HuH-7.5 (cell line): ENCODE results near the gene ATP5IF1.

Experiments
- DNase-seq: peaks from one replicate; pipeline ENCODE4 v3.0.0; 2011; ENCODE audit warnings: low spot score

ATP5IF1 gene

DNA sequence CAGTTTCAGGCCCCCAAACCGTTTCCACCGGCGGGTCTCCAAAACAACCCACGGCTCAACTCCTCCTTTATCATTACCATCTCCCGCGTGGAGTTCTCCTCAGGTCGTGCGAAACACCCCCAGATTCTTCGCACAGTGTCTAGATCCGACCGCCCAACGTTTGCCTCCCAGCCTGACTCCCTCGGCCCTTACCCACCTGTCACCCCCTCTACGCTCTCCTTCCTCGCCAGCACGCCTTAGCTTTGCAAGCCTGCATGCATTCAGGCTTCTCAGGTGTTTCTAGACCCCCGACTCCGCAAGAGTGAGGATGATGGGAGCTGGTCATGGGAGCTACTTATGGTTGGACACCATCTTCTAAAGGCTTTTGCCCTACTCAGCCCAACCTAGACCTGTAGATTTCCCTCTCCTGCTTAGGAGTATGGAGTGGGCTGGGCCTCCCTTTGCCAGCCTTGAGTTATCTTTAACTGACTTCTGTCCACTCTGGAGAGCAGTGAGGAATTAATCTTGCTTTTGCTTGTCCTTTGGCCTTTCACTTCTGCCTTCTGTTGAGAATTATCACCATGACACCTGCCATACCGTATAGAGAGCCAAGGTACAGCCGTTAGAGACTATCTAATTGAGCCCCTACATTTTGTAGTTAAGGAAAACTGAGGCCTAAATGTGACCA, 865 bp downstream of the ATP5IF1 start:
- DNase-seq: no peak

DNA sequence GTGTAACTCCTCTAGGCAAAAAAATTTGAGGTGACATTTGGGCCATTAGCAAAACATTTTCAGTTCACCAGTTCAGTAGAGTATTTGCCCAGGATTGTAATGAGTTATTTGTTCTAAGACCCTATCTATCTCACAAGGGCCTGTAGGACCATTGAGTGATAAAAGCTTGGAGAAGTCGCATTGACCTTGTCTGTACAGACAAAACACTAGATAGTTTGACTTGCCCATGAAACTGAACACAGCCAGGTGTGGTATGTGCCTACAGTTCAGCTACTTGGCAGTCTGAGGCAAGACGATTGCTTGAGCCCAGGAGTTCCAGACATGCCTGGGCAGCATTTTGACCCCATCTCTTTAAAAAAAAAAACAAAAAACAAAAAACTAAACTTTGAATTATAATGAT, 3.1 kb downstream of the ATP5IF1 start:
- no peak for DNase-seq

DNA sequence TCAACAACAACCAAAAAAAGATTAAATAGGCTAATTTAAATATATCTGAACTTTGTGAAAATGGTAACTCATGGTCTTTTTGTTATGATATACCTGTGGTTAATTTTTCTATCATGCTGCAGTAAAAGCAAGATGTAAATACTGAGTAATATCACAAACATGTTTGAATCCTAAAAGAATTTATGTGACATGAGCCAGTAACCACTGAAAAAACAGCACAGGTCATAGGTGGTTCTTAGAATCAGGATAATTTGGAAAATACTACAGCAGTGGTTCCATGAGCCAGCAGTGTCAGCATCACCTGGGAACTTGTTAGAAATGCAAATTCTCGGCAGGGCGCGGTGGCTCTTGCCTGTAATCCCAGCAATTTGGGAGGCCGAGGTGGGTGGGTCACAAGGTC, 4.1 kb downstream of the ATP5IF1 start:
- DNase-seq: no peak

DNA sequence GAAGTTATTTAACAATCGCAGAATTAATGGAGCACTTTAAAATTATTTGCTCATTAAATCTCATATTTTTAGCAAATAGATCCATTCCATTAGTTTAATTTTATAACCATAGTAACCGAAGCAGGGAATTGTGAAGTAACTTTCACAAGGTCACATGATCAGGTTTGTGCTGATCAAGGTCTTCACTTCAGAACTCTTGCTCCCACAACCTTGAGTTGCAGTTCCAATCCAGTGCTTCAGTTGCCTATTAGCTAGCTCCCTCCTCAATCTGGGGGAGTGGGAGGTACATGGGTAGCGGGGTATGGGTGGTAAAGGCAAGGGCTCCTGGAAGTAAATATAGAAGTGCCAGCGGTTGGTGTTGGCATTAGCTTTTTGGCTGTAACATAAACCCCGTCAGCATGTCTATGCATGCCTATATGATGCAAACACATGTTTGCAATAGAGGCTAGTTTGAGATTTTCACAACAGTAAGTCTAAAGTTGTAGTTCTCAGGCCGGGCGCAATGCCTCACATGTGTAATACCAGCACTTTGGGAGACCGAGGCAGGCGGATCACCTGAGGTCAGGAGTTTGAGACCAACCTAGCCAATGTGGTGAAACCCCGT, 5.8 kb downstream of the ATP5IF1 start:
- DNase-seq: no peak

DNA sequence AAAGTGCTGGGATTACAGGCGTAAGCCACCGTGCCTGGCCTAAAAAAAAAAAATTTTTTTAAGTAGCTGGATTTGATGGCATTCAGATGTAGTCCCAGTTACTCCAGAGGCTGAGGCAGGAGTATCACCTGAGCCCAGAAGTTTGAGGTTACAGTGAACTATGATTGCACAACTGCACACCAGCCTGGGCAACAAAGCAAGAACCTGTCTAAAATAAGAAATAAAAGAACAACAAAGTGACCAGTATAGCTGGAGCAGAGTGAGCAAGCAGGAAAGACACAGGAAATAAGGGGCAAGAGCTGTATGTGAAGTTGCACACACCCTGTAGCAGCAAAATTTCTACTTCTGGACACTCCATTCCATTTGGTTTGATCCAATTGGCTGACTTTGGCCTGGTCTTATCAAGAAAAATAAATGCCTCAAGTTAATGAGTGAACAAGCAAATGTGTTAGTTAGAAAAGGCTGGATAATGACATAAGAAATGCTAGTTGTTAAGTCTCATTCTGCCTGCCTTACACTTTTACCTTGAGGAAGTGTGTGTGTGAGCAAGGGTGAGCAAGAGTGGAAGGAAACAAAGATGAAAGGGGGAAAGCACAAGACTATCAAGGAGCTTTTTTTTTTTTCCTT, 7.9 kb downstream of the ATP5IF1 start:
- no peak for DNase-seq

DNA sequence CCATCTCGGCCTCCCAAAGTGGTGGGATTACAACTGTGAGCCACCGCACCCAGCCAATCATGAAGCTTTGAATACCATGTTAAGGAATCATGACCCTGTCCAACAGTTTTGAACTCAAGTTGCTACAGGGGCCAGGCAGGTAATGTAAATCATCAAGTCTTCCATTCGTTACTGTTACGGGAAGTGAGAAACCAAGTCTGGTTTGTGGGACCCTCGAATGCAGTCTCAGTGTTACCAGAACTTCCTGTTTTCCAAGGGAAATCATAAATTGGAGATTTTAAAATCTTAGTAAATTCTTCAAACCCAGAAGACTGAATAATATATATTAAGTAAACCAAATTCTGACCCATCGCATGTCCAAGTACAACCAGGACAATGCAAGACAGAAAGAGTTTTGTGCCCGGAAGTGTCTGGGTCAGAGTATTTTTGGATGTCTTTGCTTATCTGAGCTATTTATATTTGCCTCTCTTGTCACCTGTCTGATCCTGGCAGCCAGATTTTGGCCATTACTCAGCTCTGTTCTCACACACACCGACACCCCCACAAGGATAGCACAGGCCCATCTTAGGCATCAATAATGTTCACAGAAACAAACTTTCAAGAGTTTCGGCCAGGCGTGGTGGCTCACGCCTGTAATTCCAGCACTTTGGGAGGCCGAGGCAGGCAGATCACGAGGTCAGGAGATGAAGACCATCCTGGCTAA, 8.8 kb downstream of the ATP5IF1 start:
- DNase-seq: no peak

DNA sequence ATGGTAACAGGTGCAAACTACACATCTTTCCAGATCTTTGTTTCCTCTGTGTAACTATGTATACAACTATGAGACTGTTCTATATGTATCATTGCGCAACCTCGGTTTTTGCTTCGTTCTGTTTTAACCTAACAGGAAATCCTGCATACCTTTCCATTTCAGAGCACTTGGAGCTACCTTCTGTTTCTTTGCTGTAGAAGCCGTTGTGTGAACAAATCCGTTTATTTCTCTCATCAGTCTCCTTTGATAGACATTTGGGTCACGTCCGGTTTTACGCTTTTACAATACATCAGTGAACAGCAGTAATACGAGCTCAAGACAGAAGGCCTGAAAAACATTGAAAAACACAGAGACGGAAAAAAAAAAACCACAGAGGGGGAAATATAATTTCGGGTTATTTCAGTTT, 10.5 kb downstream of the ATP5IF1 start:
- no peak for DNase-seq

DNA sequence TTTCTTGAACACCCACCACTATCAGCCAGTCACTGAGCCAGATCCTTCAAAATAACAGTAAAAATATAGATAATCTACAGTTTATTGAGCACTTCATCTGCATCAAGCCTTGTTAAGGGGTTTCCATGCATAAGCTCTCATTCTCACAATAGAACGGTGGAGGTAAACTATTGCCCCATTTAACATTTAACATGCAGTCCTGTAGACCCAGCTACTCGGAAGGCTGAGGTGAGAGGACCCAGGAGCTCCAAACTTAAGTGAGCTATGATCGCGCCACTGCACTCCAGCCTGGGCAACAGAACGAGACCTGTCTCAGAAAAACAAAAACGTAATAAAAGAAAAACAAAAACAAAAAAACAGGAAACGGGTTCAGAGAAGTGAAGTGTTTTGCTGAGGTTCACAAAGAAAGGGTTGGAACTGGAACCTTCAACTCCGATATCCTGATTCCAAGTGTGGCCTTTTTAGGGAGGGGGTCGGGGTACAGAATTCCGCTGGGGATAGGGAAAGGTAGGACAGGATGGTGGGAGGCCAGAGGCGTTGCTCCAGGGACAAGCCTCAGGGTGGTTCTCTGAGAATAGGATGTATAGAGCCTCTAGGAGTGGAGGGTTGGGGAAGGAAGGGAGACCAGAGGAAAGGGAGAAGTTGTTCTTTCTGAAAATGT, 11.8 kb downstream of the ATP5IF1 start:
- DNase-seq: no peak

DNA sequence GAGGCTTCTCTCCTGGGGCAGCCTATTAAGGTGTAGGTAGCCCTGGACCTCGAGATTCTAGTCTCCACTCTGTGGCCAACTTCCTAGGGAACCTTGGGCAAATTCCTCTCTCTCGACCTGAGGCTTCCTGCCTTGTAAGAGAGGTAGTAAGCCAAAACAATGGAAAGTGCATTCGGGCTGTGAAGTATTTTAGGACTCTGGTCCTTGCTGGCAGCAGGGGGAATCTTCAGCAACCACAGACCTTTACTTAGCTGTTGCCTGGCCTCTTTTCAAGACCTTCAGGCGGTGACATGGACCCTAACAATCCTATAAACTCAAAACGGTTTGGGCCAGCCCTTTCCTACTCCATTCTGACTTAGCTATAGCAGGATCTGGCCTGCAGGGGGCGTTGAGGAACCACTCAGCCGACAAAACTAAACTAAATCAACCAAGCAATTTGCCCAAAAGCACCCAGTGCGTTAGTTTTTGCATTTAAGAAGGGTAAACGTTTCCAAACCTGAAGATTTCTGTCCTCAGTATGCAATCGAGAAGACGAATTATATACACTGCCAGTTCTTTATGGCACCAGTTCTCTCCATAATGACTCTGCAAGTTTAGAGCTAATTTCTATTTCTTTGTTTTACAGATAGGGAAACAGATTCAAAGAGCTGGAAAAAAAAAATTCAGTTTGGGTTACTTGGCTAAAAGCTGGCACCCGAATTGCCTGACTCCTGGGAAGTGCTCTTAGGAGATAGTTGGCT, 12.5 kb downstream of the ATP5IF1 start:
- peak; percentile 40 for DNase-seq

DNA sequence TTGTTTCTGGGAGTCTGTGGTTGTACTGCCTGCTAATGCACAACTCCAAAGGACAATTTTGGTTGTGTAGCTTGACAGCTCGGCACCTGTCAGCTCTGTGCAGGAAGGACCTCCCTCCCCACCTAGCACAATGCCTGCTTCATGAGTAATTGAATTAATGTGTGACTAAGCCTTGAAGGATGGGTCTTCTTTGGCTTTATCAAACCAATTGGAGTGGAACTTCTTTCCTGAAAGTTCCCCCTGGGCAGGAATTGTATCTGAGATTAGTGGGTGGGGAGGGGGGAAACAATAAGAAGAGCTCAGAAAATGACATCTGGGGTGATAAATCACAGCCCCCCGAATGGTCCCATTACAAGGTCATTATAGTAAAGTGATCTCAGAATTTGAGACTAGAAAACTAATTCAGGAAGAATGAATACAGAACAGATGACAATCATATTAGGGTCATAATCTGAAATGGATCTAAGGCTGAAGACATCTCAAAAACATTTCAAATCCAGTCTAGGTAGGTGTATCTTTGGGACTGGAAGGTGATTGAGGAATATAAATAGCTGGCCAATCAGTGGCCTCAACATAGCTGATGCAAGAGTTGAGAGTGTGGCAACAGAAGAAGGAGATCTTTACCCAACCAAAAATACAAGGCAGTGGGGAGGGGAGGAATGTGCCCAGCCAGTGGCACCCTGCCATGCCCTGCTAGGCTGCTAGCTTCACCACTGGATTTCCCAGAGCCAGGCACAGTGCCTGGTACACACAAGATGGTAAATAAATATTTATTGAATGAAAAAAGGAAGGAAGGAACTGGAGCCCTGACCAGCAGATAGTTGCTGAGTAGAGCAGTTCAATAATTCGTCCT, 13.3 kb downstream of the ATP5IF1 start:
- no peak for DNase-seq

DNA sequence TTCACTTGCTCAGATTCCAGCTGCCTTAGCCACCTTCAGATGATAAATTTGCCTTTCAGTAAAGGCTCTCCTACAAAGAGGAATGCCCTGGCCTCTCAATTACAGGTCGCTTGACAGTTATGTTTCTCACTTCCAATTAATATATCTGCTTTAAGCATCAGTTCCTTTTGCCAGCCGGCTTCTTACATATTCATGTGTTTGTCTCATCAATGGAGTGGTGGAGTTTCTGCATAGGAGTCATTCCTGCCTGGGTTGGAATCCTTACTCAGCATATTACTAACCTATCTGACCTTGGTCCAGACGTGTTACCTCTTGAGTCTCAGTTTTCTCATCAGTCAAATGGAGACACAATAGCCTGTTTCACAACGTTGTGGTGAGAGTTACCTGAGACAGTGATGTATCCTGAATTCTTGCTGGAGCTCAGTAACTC, 14.0 kb downstream of the ATP5IF1 start:
- no peak for DNase-seq

DNA sequence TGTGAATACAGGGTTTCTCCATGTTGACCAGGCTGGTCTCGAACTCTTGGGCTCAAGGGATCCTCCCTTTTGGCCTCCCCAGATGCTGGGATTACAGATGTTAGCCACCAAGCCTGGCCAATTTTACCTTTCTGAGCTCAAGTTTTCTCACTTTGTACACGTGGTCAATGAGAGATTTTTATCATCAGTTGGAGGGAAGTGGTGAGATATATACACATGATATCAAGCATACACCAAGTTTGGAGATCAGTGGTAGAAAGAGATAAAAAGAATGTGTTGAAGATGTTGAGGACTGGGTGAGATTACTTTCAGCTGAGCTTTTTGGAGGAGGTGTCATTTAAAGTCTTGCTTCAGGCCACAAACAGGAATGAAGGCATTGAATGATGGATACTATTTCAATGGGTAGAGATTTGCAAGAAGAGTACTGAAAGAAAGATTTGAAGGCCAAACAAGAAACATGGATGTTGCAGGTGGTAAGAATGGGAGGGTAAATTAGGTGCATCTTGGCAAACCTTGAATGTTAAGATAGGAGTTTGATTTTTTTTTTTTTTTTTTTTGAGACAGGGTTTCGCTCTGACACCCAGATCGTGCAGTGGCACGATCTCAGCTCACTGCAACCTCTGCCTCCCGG, 20.4 kb downstream of the ATP5IF1 start:
- DNase-seq: no peak

DNA sequence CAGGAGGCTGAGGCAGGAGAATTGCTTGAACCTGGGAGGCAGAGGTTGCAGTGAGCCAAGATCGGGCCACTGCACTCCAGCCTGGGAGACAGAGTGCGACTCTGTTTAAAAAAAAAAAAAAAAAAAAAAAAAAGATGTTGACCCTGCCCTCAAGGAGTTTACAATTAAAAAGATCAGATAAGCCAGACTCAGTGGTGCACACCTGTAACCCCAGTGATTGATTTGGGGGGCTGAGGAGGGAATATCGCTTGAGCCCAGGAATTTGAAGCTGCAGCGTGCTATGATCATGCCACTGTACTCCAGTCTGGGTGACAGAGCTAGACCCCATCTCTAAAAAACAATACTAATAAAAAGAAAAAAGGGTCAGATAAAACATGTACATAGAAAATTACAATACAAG, 21.8 kb downstream of the ATP5IF1 start:
- DNase-seq: no peak

DNA sequence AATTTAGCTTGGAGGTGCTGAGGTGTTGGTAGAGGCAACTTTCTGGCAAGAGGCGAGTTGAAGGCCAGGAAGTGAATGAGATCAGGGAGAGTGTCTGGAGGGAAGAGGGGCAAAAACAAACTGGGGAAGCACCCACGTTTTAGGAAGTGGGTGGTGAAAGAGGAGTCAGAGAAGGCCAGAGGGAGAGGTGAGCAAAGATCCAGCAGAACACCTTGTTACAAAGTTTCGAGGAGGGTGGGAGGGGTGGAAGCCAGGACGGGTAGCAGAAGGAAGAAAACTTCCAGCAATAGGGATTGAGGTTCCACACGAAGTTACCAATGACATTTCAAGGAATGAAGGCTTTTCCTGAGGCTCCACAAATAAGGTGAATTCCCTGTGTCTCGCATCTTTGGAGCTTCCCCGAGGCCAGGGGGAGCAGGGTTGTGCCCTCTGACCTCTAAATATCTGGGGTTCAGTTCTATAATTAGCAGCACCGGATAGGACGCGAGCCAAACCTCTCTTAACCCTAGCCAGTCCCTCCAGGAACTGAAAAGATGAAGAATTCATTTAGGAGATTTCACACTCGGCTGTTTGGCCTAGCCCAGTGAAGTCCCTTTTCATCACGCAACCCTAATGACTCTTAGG, 22.8 kb downstream of the ATP5IF1 start:
- DNase-seq: no peak

DNA sequence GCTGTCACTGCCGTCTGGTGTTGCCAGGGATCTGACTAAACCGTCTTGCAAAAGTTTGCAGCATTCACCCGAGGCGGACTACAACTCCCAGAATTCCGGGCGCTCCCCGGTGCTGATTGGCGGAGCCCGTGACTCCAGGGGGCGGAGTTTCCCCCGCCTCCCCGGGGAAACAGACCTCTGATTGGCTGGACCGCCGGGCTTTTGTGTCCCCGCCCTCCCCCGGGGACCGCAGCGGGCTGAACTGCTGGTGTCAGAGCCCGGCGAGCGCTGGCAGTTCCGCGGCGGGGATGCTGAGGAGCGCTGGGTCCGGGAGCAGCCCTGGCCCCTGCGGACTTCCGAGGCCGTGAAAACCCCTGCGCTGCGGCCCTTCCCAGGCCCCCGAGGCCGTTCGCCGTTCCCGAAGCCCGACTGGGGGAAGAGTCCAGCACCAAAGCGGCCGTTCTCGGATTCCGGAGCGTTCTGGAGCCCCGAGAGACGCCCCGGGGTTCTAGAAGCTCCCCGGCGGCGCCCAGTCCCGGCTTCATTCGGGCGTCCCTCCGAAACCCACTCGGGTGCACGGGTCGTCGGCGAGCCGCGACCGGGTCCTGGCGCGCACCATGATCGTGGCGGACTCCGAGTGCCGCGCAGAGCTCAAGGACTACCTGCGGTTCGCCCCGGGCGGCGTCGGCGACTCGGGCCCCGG, 23.5 kb downstream of the ATP5IF1 start, which contains the start of gene SESN2:
SESN2 (plus strand) TSS at position 267 of the 682 bp plus-strand sequence; CDS start at position 597, 330 bp downstream.
- DNase-seq: peak; percentile 91

DNA sequence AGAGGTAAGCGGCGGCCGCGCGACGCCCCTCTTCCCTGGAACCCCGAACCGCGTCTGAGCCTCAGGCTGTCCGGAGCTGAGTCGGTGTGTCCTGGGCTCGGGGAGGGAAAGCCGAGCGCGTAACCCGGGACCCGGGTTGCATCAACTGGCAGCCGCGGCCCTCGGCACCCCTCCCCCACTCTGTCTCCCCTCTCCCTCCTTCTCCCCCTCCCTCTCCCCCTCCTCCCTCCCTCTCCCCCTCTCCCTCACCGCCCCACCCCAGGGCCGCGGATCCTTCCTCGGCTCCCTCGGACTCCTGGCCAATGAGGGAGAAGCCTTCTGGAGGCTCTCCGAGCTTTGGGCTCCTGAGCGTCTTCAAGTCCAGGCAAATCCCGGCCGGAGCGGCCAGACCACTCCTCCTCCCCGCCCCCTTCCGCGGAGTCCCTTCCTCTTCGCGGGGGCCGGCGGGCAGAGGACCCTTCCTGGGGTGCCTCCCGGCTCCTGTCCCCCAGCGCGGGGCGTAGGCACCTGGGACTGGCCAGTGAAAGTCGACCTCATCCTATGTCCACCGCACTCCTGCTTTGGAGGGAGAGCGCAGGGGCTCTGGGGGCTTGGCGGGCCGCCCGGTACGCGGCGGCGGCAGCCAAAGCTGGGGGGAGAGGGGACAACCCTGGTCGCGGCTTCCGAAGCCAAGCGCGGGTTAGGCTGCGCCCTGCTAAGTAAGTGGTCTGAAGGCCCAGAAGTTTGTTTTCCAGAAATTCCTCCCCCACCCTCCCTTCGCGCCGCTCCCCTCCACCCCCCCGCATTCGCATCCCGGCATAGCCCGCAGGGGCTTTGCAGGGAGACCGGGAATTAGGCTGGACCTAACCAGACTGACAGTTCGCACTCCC, 24.2 kb downstream of the ATP5IF1 start:
- no peak for DNase-seq

DNA sequence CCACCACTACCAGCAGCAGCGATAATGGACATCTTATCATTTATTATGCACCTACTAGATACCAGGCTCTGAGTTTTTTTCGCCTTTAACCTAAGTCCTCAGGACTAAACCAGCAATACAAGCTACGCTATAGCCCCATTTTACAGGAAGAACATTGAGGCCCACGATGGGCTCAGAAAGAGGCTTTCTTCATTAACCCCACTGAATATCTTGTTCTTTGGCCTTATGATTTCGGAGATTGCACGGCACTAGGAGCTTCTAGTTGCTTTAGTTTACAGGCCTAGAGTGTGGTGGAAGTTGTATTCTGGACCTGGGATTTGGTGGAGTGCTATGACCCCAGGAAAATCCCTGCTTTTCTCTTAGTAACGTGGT, 24.9 kb downstream of the ATP5IF1 start:
- DNase-seq: no peak

DNA sequence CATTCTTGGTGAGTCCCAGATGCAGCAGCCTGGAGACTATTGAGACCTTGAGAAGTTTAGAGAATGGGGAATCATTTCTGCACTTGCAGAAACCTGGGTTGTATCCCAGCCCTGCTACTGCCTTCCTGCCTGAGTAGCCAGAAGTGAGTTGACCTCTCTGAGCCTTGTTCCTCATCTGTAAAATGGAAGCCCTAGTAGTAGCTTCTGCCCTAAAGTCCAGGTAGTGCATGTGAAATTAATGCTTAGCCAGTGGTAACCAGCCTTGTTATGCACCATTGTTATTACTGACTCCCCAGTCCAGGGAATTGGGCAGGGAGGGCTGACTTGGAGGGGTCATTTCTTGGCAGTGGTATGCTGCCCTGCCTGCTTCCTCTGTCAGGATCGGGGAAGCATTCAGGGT, 29.0 kb downstream of the ATP5IF1 start:
- no peak for DNase-seq
